ENCODE measurements around the gene HSD11B2.

HSD11B2 gene

GRCh38 chr16:67436640-67437193 is 5.8 kb downstream of the HSD11B2 start:
- H3F3A ChIP-seq (ENCODE audit: insufficient read depth, low read length), result no peaks in the 10 kb centered on the region
- no peaks in the 10 kb centered on the region for H3K9me2 ChIP-seq (ENCODE audit: low read depth, low read length)
- H3K4me2 ChIP-seq (ENCODE audit: low read length), result no peak overlapping the region
- no peaks in the 10 kb centered on the region for H3K79me2 ChIP-seq (ENCODE audit: insufficient read depth, low read length)
- no peaks in the 10 kb centered on the region for H4K20me1 ChIP-seq (ENCODE audit: insufficient read depth, low read length)
- no peak overlapping the region for H2AFZ ChIP-seq (ENCODE audit: low read length)
- no peaks in the 10 kb centered on the region for H3K9me3 ChIP-seq (ENCODE audit: low read length)
- no peak overlapping the region for H3K4me3 ChIP-seq (ENCODE audit: low read depth, low read length, poor library complexity, severe bottlenecking)
- H3K27me3 ChIP-seq (ENCODE audit: insufficient read depth, low read length), result no peaks in the 10 kb centered on the region
- no peak overlapping the region for H3K27ac ChIP-seq (ENCODE audit: low read depth, low read length, poor library complexity, severe bottlenecking)
- H3K9ac ChIP-seq (ENCODE audit: low read length), result no peak overlapping the region
- peaks cover 34% of the 10 kb centered on the region for H3K36me3 ChIP-seq (ENCODE audit: insufficient read depth, low read length)
- no peaks in the 10 kb centered on the region for H3K4me1 ChIP-seq (ENCODE audit: insufficient read depth, low read length, severe bottlenecking)
- TF ChIP-seq EZH2 (IDR thresholded peaks at IDR 0.05; ENCODE audit: borderline replicate concordance, low read length) (no peak), CTCF (IDR thresholded peaks at IDR 0.05; ENCODE audit: low read length) (no peak)

- Histone ChIP-seq H2AFZ (ENCODE audit: low read length) (no peak overlapping the region), H3K4me2 (ENCODE audit: low read length) (no peak overlapping the region), H3K4me3 (ENCODE audit: low read depth, low read length, poor library complexity, severe bottlenecking) (no peak overlapping the region), H3K79me2 (ENCODE audit: insufficient read depth, low read length) (no peaks in the 10 kb centered on the region), H3K9ac (ENCODE audit: low read length) (no peak overlapping the region), H4K20me1 (ENCODE audit: insufficient read depth, low read length) (no peaks in the 10 kb centered on the region), H3K9me2 (ENCODE audit: low read depth, low read length) (no peaks in the 10 kb centered on the region), H3K27ac (ENCODE audit: low read depth, low read length, poor library complexity, severe bottlenecking) (no peak overlapping the region), H3F3A (ENCODE audit: insufficient read depth, low read length) (no peaks in the 10 kb centered on the region), H3K4me1 (ENCODE audit: insufficient read depth, low read length, severe bottlenecking) (no peaks in the 10 kb centered on the region), H3K27me3 (ENCODE audit: insufficient read depth, low read length) (no peaks in the 10 kb centered on the region), H3K9me3 (ENCODE audit: low read length) (no peaks in the 10 kb centered on the region), H3K36me3 (ENCODE audit: insufficient read depth, low read length) (peaks cover 35% of the 10 kb centered on the region)
- no peak for TF ChIP-seq EZH2 (IDR thresholded peaks at IDR 0.05; ENCODE audit: borderline replicate concordance, low read length)
- no peak for TF ChIP-seq CTCF (IDR thresholded peaks at IDR 0.05; ENCODE audit: low read length)
These were observed 6.6 kb downstream of the HSD11B2 start for GRCh38 chr16:67437513-67437912.

DNA sequence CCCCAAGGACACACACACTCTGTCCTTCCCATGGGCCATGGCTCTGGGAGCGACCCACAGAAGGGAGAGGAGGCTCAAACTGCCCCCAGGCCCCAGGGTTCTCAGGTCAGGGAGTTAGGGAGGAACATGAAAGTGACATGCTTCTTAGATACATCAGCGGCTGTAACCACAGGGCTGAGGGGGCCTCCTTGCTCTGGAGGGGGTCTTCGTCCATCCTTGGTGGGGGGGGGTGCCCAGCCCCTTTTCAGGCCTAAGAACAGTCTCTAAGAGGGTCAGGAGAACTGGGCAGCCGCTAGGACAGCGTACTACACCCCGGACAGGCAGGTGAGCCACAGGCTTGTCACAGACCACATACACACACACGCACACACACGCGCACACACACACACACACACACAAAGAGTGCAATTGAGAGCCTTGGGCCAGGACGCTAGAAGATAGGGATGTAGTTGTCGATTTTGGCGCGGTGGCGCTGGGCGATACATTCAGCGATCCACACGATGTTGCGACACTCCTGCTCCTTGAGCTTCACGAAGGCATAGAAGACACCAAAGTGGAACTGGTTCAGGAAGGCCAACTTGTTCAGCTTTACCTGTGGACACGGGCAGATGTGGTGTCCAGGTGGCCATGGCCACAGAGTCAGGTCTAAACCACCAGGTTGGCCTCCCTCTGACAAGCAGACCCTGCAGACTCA is 7.3 kb downstream of the HSD11B2 start:
- no peak for TF ChIP-seq CTCF (IDR thresholded peaks at IDR 0.05; ENCODE audit: low read length)
- no peak for TF ChIP-seq EZH2 (IDR thresholded peaks at IDR 0.05; ENCODE audit: borderline replicate concordance, low read length)
- Histone ChIP-seq H3K36me3 (ENCODE audit: insufficient read depth, low read length) (peaks cover 42% of the 10 kb centered on the region), H4K20me1 (ENCODE audit: insufficient read depth, low read length) (no peaks in the 10 kb centered on the region)

More for the DNA sequence above, 7.3 kb downstream of the HSD11B2 start:
- H3K27me3 ChIP-seq (ENCODE audit: insufficient read depth, low read length), result no peaks in the 10 kb centered on the region
- no peak overlapping the region for H3K9ac ChIP-seq (ENCODE audit: low read length)
- no peaks in the 10 kb centered on the region for H3K9me2 ChIP-seq (ENCODE audit: low read depth, low read length)
- H2AFZ ChIP-seq (ENCODE audit: low read length), result no peak overlapping the region
- no peak overlapping the region for H3K27ac ChIP-seq (ENCODE audit: low read depth, low read length, poor library complexity, severe bottlenecking)
- H3K4me2 ChIP-seq (ENCODE audit: low read length), result no peak overlapping the region
- no peak overlapping the region for H3K4me3 ChIP-seq (ENCODE audit: low read depth, low read length, poor library complexity, severe bottlenecking)
- H3K4me1 ChIP-seq (ENCODE audit: insufficient read depth, low read length, severe bottlenecking), result no peaks in the 10 kb centered on the region
- H3K79me2 ChIP-seq (ENCODE audit: insufficient read depth, low read length), result no peaks in the 10 kb centered on the region
- H3K9me3 ChIP-seq (ENCODE audit: low read length), result no peaks in the 10 kb centered on the region
- H3F3A ChIP-seq (ENCODE audit: insufficient read depth, low read length), result no peaks in the 10 kb centered on the region
